Measurements from ENCODE around the gene SLC25A44.

DNA sequence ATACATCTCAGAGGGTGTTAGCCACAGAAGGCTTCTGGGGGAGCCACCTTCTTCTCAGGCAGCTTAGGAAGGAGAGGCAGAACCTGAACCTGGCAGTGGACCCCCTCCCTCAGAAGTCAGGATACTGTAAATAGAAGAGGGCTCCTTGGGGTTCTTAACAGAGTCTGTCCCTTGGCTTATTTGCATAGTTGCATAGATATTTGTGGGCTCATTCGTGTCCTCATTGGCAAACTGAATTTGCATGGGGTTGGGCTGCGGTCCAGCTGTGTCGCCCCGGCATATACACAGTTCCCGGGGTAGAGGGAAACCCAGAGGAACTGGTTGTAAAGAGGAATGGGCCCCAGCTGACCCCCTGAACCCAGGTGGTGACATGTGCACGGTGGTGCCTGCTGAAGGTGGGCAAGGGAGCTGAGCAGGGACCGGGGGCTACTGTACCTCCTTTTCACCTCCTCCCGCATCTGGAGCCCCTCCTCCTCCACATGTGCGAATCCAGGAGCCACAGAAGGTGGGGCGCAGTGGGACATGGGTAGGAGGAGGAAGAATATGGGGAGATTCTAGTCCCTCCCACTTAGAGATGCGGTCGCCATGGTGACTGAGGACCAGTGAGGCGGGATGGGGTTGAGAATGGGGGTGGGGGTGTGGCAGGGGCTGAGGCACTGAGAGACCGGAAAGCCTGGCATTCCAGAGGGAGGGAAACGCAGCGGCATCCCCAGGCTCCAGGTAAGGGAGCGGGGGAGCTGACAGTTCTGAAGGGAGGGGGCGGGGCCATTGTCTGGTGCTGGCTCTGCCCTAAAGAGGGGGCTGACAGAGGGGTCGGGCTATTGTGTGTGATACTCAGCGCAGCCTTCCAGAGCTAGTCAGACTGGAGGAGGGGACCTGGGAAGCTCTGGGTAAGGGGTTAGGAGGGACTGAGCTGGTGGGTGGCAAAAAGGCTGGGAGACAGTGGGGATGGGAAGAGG, 44.3 kb upstream of the SLC25A44 start:
- TF ChIP-seq, protein P1, sequence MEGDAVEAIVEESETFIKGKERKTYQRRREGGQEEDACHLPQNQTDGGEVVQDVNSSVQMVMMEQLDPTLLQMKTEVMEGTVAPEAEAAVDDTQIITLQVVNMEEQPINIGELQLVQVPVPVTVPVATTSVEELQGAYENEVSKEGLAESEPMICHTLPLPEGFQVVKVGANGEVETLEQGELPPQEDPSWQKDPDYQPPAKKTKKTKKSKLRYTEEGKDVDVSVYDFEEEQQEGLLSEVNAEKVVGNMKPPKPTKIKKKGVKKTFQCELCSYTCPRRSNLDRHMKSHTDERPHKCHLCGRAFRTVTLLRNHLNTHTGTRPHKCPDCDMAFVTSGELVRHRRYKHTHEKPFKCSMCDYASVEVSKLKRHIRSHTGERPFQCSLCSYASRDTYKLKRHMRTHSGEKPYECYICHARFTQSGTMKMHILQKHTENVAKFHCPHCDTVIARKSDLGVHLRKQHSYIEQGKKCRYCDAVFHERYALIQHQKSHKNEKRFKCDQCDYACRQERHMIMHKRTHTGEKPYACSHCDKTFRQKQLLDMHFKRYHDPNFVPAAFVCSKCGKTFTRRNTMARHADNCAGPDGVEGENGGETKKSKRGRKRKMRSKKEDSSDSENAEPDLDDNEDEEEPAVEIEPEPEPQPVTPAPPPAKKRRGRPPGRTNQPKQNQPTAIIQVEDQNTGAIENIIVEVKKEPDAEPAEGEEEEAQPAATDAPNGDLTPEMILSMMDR (IDR thresholded peaks at IDR 0.05) = no peak
- TF ChIP-seq POLR2A (IDR thresholded peaks at IDR 0.05) = no peak
